Measurements from ENCODE around the gene NEURL4.

- no peak for TF ChIP-seq CTCF (conservative IDR thresholded peaks at IDR 0.05 in 1 of 2, IDR thresholded peaks at IDR 0.05 in 1 of 2; ENCODE audit: low read depth in 1 of 2, low read length in 2 of 2)
- TF ChIP-seq EZH2 (IDR thresholded peaks at IDR 0.05; ENCODE audit: low read length, missing control alignments): no peak
These were observed 4.7 kb downstream of the NEURL4 start for GRCh38 chr17:7324438-7324779.
